ENCODE data around the gene FDX2.

FDX2 gene

GRCh38 chr19:10299545-10300458 lies 16.0 kb downstream of the FDX2 start:
- no peak for DNase-seq (ENCODE audit: low read depth, low spot score)

- DNase-seq (ENCODE audit: low read depth, low spot score): no peak
Observed at GRCh38 chr19:10295847-10296591, 19.8 kb downstream of the FDX2 start.

- DNase-seq (ENCODE audit: low read depth, low spot score): no peak
Observed at GRCh38 chr19:10295305-10295846, 20.4 kb downstream of the FDX2 start.

- no peak for DNase-seq (ENCODE audit: low read depth, low spot score)
Observed at GRCh38 chr19:10294368-10294697, 21.5 kb downstream of the FDX2 start.

- DNase-seq (ENCODE audit: low read depth, low spot score): no peak
Observed at GRCh38 chr19:10293637-10294367, 22.0 kb downstream of the FDX2 start.

- DNase-seq (ENCODE audit: low read depth, low spot score): no peak
Observed at GRCh38 chr19:10292789-10293636, 22.8 kb downstream of the FDX2 start.

- no peak for DNase-seq (ENCODE audit: low read depth, low spot score)
Observed at GRCh38 chr19:10292206-10292788, 23.5 kb downstream of the FDX2 start.

- no peak for DNase-seq (ENCODE audit: low read depth, low spot score)
Observed at GRCh38 chr19:10291554-10292205, 24.1 kb downstream of the FDX2 start.

- DNase-seq (ENCODE audit: low read depth, low spot score): no peak
Observed at GRCh38 chr19:10290876-10291553, 24.8 kb downstream of the FDX2 start.

GRCh38 chr19:10290357-10290875 lies 25.4 kb downstream of the FDX2 start:
- no peak for DNase-seq (ENCODE audit: low read depth, low spot score)

- DNase-seq (ENCODE audit: low read depth, low spot score): no peak
Observed at GRCh38 chr19:10289836-10290356, 25.9 kb downstream of the FDX2 start, which contains the start of gene ICAM5. ICAM5 (plus strand) TSS chr19:10289952; CDS start chr19:10290044, 92 bp downstream.

- DNase-seq (ENCODE audit: low read depth, low spot score): no peak
Observed at GRCh38 chr19:10289167-10289835, 26.5 kb downstream of the FDX2 start.

GRCh38 chr19:10288662-10289166 lies 27.1 kb downstream of the FDX2 start:
- DNase-seq (ENCODE audit: low read depth, low spot score): no peak

- DNase-seq (ENCODE audit: low read depth, low spot score): no peak
Observed at GRCh38 chr19:10286803-10287737, 28.7 kb downstream of the FDX2 start, which contains the start of gene ICAM4. ICAM4 (plus strand) TSS chr19:10286955; CDS start chr19:10287013, 58 bp downstream.

- no peak for DNase-seq (ENCODE audit: low read depth, low spot score)
Observed at GRCh38 chr19:10285393-10285792, 30.4 kb downstream of the FDX2 start.

GRCh38 chr19:10284960-10285278 lies 30.9 kb downstream of the FDX2 start:
- DNase-seq (ENCODE audit: low read depth, low spot score): no peak
